ENCODE data around the gene LRP1-AS. TPM values are rescaled to one million over a fixed set of nuclear protein-coding genes. Genes with fewer than 3 reads are reported as not detected.

The LRP1-AS gene
- polyA plus RNA-seq, 2 of the 4 experiments (the other 2 are of a cell fraction): not detected

DNA sequence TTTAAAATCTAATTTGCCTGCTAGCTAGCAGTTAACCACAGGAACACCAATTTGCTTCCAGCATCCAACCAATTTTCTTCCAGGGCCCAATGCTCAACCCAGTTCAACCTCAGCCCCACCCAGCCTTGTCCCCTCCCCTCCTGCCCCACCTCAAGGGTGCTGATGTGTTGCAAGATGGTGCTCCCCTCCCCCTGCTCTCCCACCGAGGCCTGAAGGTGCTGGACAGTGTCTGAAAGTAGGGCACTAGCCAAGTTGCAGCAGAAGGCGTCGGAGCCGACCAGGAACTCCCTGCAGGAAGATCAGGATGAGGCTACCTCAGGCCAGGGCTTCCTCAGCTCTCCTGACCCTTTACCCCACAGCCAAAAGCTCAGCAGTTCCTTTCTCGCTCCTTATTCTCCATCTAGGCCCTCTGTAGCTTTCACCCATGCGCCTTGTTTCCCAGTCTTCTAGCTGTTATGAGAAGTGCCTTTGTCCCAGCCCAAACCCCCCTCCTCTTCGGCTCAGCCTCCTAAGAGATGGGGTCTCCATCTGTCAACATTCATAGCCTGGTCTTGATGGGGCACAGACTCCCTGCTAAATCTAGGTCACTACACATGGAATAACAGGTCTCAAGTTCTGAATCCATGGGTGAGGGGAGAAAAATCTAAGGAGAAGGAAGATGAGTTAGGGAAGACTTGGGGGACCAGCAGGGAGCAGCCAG lies 39.8 kb downstream of the LRP1-AS start:
- DNase-seq (ENCODE audit: low read depth in 1 of 2, low spot score in 1 of 2) (no peak), ATAC-seq (no peak), FAIRE-seq (no peak)
- TF ChIP-seq MAFK (IDR thresholded peaks at IDR 0.05; ENCODE audit: partially characterized antibody) (no peak), CHD4 (IDR thresholded peaks at IDR 0.05; ENCODE audit: borderline replicate concordance) (no peak), EHF (CRISPR knock-in tag; IDR thresholded peaks at IDR 0.05) (no peak), ESRRA (IDR thresholded peaks at IDR 0.05; ENCODE audit: borderline replicate concordance, low read length) (no peak), HOXB13 (CRISPR knock-in tag; IDR thresholded peaks at IDR 0.05; ENCODE audit: low read depth) (no peak), CHD2 (IDR thresholded peaks at IDR 0.05; ENCODE audit: low read length, partially characterized antibody) (no peak), HDAC2 (IDR thresholded peaks at IDR 0.05) (no peak), RFX5 (IDR thresholded peaks at IDR 0.05) (no peak), HOXA7 (CRISPR knock-in tag; IDR thresholded peaks at IDR 0.05) (no peak), MAZ (IDR thresholded peaks at IDR 0.05; ENCODE audit: borderline replicate concordance, low read depth, low read length) (no peak), KDM5A (IDR thresholded peaks at IDR 0.05) (no peak)
- TF ChIP-seq, protein P1, sequence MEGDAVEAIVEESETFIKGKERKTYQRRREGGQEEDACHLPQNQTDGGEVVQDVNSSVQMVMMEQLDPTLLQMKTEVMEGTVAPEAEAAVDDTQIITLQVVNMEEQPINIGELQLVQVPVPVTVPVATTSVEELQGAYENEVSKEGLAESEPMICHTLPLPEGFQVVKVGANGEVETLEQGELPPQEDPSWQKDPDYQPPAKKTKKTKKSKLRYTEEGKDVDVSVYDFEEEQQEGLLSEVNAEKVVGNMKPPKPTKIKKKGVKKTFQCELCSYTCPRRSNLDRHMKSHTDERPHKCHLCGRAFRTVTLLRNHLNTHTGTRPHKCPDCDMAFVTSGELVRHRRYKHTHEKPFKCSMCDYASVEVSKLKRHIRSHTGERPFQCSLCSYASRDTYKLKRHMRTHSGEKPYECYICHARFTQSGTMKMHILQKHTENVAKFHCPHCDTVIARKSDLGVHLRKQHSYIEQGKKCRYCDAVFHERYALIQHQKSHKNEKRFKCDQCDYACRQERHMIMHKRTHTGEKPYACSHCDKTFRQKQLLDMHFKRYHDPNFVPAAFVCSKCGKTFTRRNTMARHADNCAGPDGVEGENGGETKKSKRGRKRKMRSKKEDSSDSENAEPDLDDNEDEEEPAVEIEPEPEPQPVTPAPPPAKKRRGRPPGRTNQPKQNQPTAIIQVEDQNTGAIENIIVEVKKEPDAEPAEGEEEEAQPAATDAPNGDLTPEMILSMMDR (IDR thresholded peaks at IDR 0.05): no peak
- TF ChIP-seq, protein P2, sequence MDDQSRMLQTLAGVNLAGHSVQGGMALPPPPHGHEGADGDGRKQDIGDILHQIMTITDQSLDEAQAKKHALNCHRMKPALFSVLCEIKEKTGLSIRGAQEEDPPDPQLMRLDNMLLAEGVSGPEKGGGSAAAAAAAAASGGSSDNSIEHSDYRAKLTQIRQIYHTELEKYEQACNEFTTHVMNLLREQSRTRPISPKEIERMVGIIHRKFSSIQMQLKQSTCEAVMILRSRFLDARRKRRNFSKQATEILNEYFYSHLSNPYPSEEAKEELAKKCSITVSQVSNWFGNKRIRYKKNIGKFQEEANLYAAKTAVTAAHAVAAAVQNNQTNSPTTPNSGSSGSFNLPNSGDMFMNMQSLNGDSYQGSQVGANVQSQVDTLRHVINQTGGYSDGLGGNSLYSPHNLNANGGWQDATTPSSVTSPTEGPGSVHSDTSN (IDR thresholded peaks at IDR 0.05): no peak
- CTCF ChIA-PET: interaction anchor here (0.8 to 13.4 kb wide), 6 partner anchors 12 to 76 kb away, joined by 3 to 440 read pairs (median 10); partner anchors contain the start of genes NAB2 and NEMP1
- H3K9me3 ChIP-seq: no peaks in the 10 kb centered on the region
- POLR2A ChIA-PET: no interaction called here
- WGBS (ENCODE audit: missing lambda C conversion rate): 88% methylated on average over 7 of the region's 7 CpGs
- H3K4me3 ChIP-seq: no peak overlapping the region
- H3K4me1 ChIP-seq: peaks cover 19% of the 10 kb centered on the region
- H3K27ac ChIP-seq: no peak overlapping the region
- no peak overlapping the region for H3K4me2 ChIP-seq

DNA sequence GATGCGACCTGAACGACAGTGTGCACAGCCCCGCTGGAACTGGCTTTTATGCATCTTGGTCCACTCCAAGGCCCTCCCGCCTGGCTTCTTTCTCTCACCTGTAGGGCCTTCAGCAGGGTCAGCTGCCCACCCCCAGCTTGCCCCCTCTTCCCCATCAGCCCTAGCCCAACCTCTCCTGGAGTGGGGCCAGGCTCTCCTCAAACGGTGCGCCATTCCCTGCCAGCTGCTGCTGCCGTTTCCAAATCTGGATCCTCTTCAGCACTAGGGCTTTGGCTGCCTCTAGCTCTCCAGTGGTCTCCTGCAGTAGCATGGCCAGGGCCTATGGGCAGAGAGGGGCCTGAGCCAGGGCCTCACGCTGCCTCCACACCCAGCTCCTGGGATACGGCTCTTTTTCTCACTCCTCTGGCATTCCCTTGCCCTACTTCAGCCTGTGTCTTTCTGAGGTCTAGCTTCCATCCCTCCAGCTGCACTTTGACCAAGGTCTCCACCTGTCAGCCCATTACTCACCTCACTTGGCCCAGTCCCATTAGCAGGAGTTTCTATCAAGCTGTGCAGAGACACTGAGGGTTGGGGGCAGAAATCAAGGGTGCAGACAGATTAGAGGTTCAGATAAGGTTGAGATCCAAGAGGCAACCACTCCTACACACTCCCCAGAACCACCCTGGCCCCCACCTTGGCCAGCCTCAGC lies 41.3 kb downstream of the LRP1-AS start:
- ChIA-PET POLR2A (interaction anchor here (0.8 kb wide), 1 partner anchor 18 kb away, joined by 3 read pairs; no protein-coding TSS in a partner anchor), CTCF (interaction anchor here (0.8 to 13.4 kb wide), 5 partner anchors 11 to 77 kb away, joined by 4 to 440 read pairs (median 16); partner anchors contain the start of genes NAB2 and NEMP1)
- ATAC-seq (no peak), FAIRE-seq (no peak), DNase-seq (ENCODE audit: low read depth in 1 of 2, low spot score in 1 of 2) (no peak)
- Histone ChIP-seq H3K27ac (no peak overlapping the region), H3K4me3 (no peak overlapping the region), H3K9me3 (no peaks in the 10 kb centered on the region), H3K4me1 (peaks cover 30% of the 10 kb centered on the region), H3K4me2 (no peak overlapping the region)
- no peak for TF ChIP-seq RARB (CRISPR knock-in tag; IDR thresholded peaks at IDR 0.05)
- TF ChIP-seq NFE2L2 (conservative IDR thresholded peaks at IDR 0.05; ENCODE audit: low read length): no peak
- TF ChIP-seq NPAS2 (CRISPR knock-in tag; IDR thresholded peaks at IDR 0.05; ENCODE audit: borderline replicate concordance): no peak
- 92% methylated on average over 9 of the region's 9 CpGs for WGBS (ENCODE audit: missing lambda C conversion rate)

DNA sequence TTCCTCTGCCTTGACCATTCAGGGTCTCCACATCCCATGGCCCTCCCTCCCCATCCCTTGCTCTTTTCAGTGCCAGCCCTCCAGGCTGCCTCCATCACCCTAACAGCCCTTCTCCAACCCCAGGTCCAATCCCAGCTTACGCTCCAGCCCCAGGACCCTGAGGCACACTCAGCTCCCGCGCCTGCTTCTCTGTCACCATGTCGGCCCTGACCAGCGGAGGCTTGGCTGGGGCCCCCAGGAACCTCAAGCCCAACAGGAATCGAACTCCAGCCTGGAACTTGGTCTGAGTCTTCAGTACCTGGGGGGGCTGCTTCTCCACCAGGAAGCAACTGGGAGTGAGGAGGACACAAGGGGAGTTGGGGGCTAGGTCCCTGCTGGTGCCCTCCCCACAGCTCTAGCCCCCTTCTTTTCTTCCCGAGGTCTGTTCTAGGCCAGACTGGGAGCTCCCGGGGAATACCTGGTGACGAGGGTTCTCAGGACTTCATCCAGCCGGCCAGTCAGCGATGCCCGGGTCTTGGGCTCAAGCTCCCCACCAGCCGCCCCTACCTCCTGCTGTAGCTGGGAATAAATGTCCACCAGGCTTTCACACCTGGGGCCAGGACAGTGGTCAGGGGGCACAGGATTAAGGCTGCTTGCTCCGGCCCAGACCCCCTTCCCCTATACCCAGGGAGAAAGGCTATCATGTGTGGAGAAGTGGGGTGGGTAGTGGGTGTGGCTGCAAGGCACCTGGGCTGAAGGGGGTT lies 42.2 kb downstream of the LRP1-AS start:
- WGBS (ENCODE audit: missing lambda C conversion rate): 96% methylated on average over 14 of the region's 14 CpGs
- ATAC-seq: no peak
- FAIRE-seq: no peak
- POLR2A ChIA-PET: interaction anchor here (0.8 to 1.3 kb wide), 2 partner anchors 17 kb away, joined by 3 to 4 read pairs; partner anchors contain the start of gene NAB2
- no peak for DNase-seq (ENCODE audit: low read depth in 1 of 2, low spot score in 1 of 2)
- no peak overlapping the region for H3K4me2 ChIP-seq
- no peak overlapping the region for H3K4me3 ChIP-seq
- peaks cover 30% of the 10 kb centered on the region for H3K4me1 ChIP-seq
- CTCF ChIA-PET: interaction anchor here (1.4 to 13.4 kb wide), 5 partner anchors 10 to 78 kb away, joined by 5 to 440 read pairs (median 16); partner anchors contain the start of genes NAB2 and NEMP1
- H3K27ac ChIP-seq: no peak overlapping the region
- no peaks in the 10 kb centered on the region for H3K9me3 ChIP-seq
- TF ChIP-seq, protein P3, sequence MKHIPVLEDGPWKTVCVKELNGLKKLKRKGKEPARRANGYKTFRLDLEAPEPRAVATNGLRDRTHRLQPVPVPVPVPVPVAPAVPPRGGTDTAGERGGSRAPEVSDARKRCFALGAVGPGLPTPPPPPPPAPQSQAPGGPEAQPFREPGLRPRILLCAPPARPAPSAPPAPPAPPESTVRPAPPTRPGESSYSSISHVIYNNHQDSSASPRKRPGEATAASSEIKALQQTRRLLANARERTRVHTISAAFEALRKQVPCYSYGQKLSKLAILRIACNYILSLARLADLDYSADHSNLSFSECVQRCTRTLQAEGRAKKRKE (CRISPR knock-in tag; IDR thresholded peaks at IDR 0.05; ENCODE audit: low read depth): no peak
- TF ChIP-seq SREBF2 (IDR thresholded peaks at IDR 0.05): no peak
- TF ChIP-seq JUNB (IDR thresholded peaks at IDR 0.05): no peak
- TF ChIP-seq BHLHE40 (IDR thresholded peaks at IDR 0.05; ENCODE audit: low read depth, low read length): no peak
- TF ChIP-seq, protein P4, sequence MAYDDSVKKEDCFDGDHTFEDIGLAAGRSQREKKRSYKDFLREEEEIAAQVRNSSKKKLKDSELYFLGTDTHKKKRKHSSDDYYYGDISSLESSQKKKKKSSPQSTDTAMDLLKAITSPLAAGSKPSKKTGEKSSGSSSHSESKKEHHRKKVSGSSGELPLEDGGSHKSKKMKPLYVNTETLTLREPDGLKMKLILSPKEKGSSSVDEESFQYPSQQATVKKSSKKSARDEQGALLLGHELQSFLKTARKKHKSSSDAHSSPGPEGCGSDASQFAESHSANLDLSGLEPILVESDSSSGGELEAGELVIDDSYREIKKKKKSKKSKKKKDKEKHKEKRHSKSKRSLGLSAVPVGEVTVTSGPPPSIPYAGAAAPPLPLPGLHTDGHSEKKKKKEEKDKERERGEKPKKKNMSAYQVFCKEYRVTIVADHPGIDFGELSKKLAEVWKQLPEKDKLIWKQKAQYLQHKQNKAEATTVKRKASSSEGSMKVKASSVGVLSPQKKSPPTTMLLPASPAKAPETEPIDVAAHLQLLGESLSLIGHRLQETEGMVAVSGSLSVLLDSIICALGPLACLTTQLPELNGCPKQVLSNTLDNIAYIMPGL (CRISPR knock-in tag; IDR thresholded peaks at IDR 0.05; ENCODE audit: borderline replicate concordance): no peak
